Measurements from ENCODE around the gene CTNNA3.

- TF ChIP-seq CTCF (IDR thresholded peaks at IDR 0.05) (no peak), POLR2A (IDR thresholded peaks at IDR 0.05) (no peak)
These were observed 393.3 kb downstream of the CTNNA3 start for GRCh38 chr10:67302701-67303100.

All from right lobe of liver (tissue), 4 donors.